Fibroblast of lung (primary cell): ENCODE data around the gene MYOZ3. TPM values are rescaled to one million over a fixed set of nuclear protein-coding genes. Genes with fewer than 3 reads are reported as not detected.

Experiments
- DNase-seq, 2 donors: peaks; one replicate each; pipeline versions ENCODE4 v3.0.0 to v3.0.0-alpha.2; 2010; ENCODE audit warnings: low read depth in 2 of 2
- H2AFZ ChIP-seq: 2 replicates; pipeline ENCODE4 v1.5.1; 2012; ENCODE audit warnings: low read length, control low read depth, inconsistent platforms
- H3K27ac ChIP-seq: 2 replicates; pipeline ENCODE4 v1.5.1; 2011; ENCODE audit warnings: low read length, control low read depth; ENCODE audit not compliant: insufficient read depth
- H3K27me3 ChIP-seq: 2 replicates; pipeline ENCODE4 v1.5.1; 2011; ENCODE audit warnings: mild to moderate bottlenecking, low read length; ENCODE audit not compliant: control insufficient read depth, insufficient read depth
- H3K36me3 ChIP-seq: 2 replicates; pipeline ENCODE4 v1.5.1; 2011; ENCODE audit warnings: low read length; ENCODE audit not compliant: control insufficient read depth, insufficient read depth
- H3K4me1 ChIP-seq: 2 replicates; pipeline ENCODE4 v1.5.1; 2011; ENCODE audit warnings: low read length; ENCODE audit not compliant: control insufficient read depth, insufficient read depth; ENCODE audit errors: extremely low read depth
- H3K4me2 ChIP-seq: 2 replicates; pipeline ENCODE4 v1.5.1; 2011; ENCODE audit warnings: low read length, control low read depth; ENCODE audit not compliant: insufficient read depth; ENCODE audit errors: extremely low read depth
- H3K4me3 ChIP-seq, 4 experiments: fragments of 200-600 bp in 1 of 4; sonication (generic) in 1 of 4; replicated peaks in 1 of 4; 2 replicates each; pipeline ENCODE4 v1.5.1; 2011 to 2016; ENCODE audit warnings: low read length in 4 of 4, low read depth in 3 of 4, mild to moderate bottlenecking in 3 of 4, control low read depth in 2 of 4, inconsistent platforms in 1 of 4, mixed read lengths in 1 of 4; ENCODE audit not compliant: insufficient read depth in 1 of 4; ENCODE audit errors: control extremely low read depth in 1 of 4
- H3K79me2 ChIP-seq: 2 replicates; pipeline ENCODE4 v1.5.1; 2012; ENCODE audit warnings: mild to moderate bottlenecking, low read length, inconsistent platforms; ENCODE audit not compliant: control insufficient read depth, insufficient read depth
- H3K9ac ChIP-seq: 2 replicates; pipeline ENCODE4 v1.5.1; 2011; ENCODE audit warnings: mild to moderate bottlenecking, low read length, control low read depth; ENCODE audit not compliant: insufficient read depth
- H3K9me3 ChIP-seq: 2 replicates; pipeline ENCODE4 v1.5.1; 2012; ENCODE audit warnings: low read depth, low read length; ENCODE audit not compliant: control insufficient read depth, insufficient read depth
- H4K20me1 ChIP-seq: 2 replicates; pipeline ENCODE4 v1.5.1; 2011; ENCODE audit warnings: low read length; ENCODE audit not compliant: control insufficient read depth, insufficient read depth; ENCODE audit errors: extremely low read depth
- EZH2 ChIP-seq: IDR thresholded peaks from 2 replicates; pipeline ENCODE4 v1.5.1; 2012; ENCODE audit warnings: low read length, control low read depth, mild to moderate bottlenecking; ENCODE audit errors: missing control alignments
- polyA plus RNA-seq, 2 donors: library from polyadenylated mRNA; depleted of rRNA in 1 of 2; stranded (reverse) in 1 of 2; unstranded in 1 of 2; fragments of >200 nt; gene quantifications; 2 replicates each; pipeline ENCODE4 v1.2.1, GENCODE V29; 2011 to 2012; ENCODE audit warnings: missing spikeins in 1 of 2
- total RNA-seq: library from RNA; depleted of rRNA; stranded (reverse); fragments of >200 nt; gene quantifications from 2 replicates; pipeline ENCODE4 v1.2.1, GENCODE V29; 2014
- TF ChIP-seq, protein P1 (sequence below), 2 donors: IDR thresholded peaks in 1 of 2; conservative IDR thresholded peaks in 1 of 2; 1 replicate in 1 of 2; 2 replicates in 1 of 2; pipeline ENCODE4 v1.5.1; 2011 to 2012; ENCODE audit warnings: low read length in 2 of 2, control low read depth in 1 of 2, inconsistent platforms in 1 of 2, low read depth in 1 of 2, mild to moderate bottlenecking in 1 of 2

MYOZ3 gene
- total and polyA plus RNA-seq, 2 donors (not counting 1 experiment from before 2014, with no cell fraction given): 0.14 to 0.33 TPM

DNA sequence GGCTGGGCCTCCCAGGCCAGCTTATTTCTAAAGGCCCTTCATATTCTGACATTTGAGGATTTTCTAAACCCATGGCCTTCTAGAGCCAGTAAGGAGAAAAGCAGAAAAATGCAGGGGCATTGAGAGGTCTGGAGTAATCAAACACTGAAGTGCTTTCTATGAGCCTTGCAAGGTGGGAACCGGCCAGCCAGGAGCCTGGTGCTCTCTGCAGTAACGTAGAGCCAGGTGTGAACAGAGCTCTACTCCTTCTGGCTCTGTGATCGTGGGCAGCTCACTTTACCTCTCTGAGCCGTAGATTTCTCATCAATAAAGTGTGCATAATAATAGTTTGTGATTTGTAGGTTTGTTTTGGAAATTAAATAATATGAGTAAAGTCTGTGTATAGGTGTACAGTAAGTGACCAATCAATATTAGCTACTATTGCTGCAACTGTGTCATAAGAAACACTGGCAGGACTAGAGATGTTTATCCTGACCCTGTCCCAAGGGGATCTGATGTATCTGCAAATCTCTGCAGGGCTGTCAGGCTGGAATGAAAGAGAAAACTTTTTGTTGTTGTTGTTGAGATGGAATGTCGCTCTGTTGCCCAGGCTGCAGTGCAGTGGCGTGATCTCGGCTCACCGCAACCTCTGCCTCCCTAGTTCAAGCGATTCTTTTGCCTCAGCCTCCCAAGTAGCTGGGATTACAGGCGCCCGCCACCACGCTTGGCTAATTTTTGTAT is 17.9 kb upstream of the MYOZ3 start:
- H3K36me3 ChIP-seq: peaks cover under 1% of the 10 kb centered on the region
- H3K4me3 ChIP-seq: peak overlapping the region in 3 of 4 experiments; percentile 22 to 59 (median 37)
- H3K9me3 ChIP-seq: no peaks in the 10 kb centered on the region
- H3K27ac ChIP-seq: peak overlapping the region; percentile 89
- H3K27me3 ChIP-seq: no peaks in the 10 kb centered on the region
- no peak for DNase-seq
- peaks cover 66% of the 10 kb centered on the region for H3K4me1 ChIP-seq
- peak overlapping the region; percentile 88 for H3K4me2 ChIP-seq
- no peak overlapping the region for H2AFZ ChIP-seq
- TF ChIP-seq, protein P1, sequence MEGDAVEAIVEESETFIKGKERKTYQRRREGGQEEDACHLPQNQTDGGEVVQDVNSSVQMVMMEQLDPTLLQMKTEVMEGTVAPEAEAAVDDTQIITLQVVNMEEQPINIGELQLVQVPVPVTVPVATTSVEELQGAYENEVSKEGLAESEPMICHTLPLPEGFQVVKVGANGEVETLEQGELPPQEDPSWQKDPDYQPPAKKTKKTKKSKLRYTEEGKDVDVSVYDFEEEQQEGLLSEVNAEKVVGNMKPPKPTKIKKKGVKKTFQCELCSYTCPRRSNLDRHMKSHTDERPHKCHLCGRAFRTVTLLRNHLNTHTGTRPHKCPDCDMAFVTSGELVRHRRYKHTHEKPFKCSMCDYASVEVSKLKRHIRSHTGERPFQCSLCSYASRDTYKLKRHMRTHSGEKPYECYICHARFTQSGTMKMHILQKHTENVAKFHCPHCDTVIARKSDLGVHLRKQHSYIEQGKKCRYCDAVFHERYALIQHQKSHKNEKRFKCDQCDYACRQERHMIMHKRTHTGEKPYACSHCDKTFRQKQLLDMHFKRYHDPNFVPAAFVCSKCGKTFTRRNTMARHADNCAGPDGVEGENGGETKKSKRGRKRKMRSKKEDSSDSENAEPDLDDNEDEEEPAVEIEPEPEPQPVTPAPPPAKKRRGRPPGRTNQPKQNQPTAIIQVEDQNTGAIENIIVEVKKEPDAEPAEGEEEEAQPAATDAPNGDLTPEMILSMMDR (conservative IDR thresholded peaks at IDR 0.05 in 1 of 2, IDR thresholded peaks at IDR 0.05 in 1 of 2; ENCODE audit: low read depth in 1 of 2, low read length in 2 of 2): no peak
- TF ChIP-seq EZH2: no peak
- no peaks in the 10 kb centered on the region for H4K20me1 ChIP-seq
- H3K79me2 ChIP-seq: no peaks in the 10 kb centered on the region
- H3K9ac ChIP-seq: no peak overlapping the region

DNA sequence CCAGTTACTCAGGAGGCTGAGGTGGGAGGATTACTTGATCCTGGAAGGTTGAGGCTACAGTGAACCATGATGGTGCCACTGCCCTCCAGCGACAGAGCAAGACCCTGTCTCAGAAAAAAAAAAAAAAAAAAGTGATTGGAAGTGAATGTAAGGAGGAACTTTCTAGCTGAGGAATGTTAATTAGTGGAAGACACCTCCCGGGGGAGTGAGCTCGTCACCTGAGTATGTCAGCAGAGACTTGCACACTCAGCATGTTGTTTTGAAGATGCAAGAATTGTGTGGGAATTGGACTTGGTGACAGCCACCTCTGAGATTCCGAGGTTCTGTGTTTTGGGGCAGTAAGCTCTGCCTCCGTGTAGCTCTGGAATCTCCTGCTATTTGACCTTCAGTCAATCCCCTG is 17.0 kb upstream of the MYOZ3 start:
- H3K79me2 ChIP-seq: no peaks in the 10 kb centered on the region
- peaks cover 61% of the 10 kb centered on the region for H3K4me1 ChIP-seq
- no peak for DNase-seq
- H3K4me3 ChIP-seq: no peak overlapping the region
- H3K9ac ChIP-seq: no peak overlapping the region
- H3K36me3 ChIP-seq: peaks cover 6% of the 10 kb centered on the region
- H2AFZ ChIP-seq: no peak overlapping the region
- H3K27me3 ChIP-seq: no peaks in the 10 kb centered on the region
- H3K4me2 ChIP-seq: no peak overlapping the region
- TF ChIP-seq, protein P1 (conservative IDR thresholded peaks at IDR 0.05 in 1 of 2, IDR thresholded peaks at IDR 0.05 in 1 of 2; ENCODE audit: low read depth in 1 of 2, low read length in 2 of 2): no peak
- TF ChIP-seq EZH2: no peak
- no peak overlapping the region for H3K27ac ChIP-seq
- H4K20me1 ChIP-seq: no peaks in the 10 kb centered on the region
- H3K9me3 ChIP-seq: no peaks in the 10 kb centered on the region

- TF ChIP-seq, protein P1 (conservative IDR thresholded peaks at IDR 0.05 in 1 of 2, IDR thresholded peaks at IDR 0.05 in 1 of 2; ENCODE audit: low read depth in 1 of 2, low read length in 2 of 2): no peak
- no peak for TF ChIP-seq EZH2
- Histone ChIP-seq H3K4me1 (peaks cover 58% of the 10 kb centered on the region), H3K9ac (no peak overlapping the region), H3K27me3 (no peaks in the 10 kb centered on the region), H4K20me1 (no peaks in the 10 kb centered on the region), H3K4me3 (no peak overlapping the region), H3K4me2 (no peak overlapping the region), H3K27ac (peak overlapping the region; percentile 12), H3K36me3 (peaks cover 10% of the 10 kb centered on the region), H2AFZ (no peak overlapping the region), H3K9me3 (no peaks in the 10 kb centered on the region), H3K79me2 (no peaks in the 10 kb centered on the region)
- no peak for DNase-seq
Measured at GRCh38 chr5:150644514-150644913, 16.5 kb upstream of the MYOZ3 start.
